Astrocyte of the spinal cord (primary cell): ENCODE results near the gene EDEM1.

ENCODE experiments used
- DNase-seq: peaks from one replicate; pipeline ENCODE4 v3.0.0; 2011; ENCODE audit warnings: low read depth, low spot score
- H3K4me3 ChIP-seq: 2 replicates; pipeline ENCODE4 v1.5.1; 2011; ENCODE audit warnings: low read depth, mild to moderate bottlenecking, low read length, moderate library complexity
- in situ Hi-C: cut with HindIII; loops from 2 replicates; pipeline ENCODE4 v1.10.0; 2017; ENCODE audit warnings: low sequenced_read_pairs
- TF ChIP-seq, protein P1 (sequence below): IDR thresholded peaks from 2 replicates; pipeline ENCODE4 v1.5.1; 2012; ENCODE audit warnings: low read depth, mild to moderate bottlenecking, low read length, inconsistent platforms

EDEM1 gene

DNA sequence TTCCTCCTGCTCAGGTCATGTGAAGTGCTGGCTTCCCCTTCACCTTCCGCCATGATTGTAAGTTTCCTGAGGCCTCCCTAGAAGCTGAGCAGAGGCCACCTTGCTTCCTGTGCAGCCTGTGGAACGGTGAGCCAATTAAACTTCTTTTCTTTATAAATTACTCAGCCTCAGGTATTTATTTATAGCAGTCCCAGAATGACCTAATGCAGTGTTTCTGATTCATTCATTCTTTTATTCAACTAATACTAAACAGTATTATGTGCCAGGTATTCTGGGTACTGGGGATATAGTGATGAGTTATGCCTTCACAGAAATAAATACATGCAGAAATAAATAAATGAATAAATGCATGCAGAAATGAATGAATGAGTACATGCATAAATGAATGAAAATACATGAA is 41.9 kb downstream of the EDEM1 start:
- in situ Hi-C loops = no loop called here
- TF ChIP-seq, protein P1, sequence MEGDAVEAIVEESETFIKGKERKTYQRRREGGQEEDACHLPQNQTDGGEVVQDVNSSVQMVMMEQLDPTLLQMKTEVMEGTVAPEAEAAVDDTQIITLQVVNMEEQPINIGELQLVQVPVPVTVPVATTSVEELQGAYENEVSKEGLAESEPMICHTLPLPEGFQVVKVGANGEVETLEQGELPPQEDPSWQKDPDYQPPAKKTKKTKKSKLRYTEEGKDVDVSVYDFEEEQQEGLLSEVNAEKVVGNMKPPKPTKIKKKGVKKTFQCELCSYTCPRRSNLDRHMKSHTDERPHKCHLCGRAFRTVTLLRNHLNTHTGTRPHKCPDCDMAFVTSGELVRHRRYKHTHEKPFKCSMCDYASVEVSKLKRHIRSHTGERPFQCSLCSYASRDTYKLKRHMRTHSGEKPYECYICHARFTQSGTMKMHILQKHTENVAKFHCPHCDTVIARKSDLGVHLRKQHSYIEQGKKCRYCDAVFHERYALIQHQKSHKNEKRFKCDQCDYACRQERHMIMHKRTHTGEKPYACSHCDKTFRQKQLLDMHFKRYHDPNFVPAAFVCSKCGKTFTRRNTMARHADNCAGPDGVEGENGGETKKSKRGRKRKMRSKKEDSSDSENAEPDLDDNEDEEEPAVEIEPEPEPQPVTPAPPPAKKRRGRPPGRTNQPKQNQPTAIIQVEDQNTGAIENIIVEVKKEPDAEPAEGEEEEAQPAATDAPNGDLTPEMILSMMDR = no peak
- H3K4me3 ChIP-seq = no peak overlapping the region
- no peak for DNase-seq

DNA sequence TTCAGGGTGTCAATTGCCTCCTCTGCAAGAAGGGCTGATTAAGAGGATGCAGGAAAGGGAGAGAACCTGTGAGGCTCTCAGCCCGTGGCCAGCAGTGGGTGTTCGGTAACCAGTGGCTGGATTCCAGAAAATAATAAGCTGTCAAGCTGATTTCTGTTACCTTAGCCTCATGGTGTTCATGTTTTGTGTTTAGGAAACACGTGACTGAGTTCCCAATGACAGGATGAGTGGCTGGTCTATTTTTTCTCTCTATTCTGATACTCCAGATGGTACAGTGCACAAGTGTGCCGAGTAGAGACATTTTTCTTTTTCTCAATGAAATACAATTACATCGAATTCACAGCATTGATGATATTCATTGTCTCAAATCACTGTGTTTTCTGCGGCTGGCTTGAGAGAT is 43.6 kb downstream of the EDEM1 start:
- TF ChIP-seq, protein P1 = no peak
- in situ Hi-C loops = no loop called here
- no peak for DNase-seq

DNA sequence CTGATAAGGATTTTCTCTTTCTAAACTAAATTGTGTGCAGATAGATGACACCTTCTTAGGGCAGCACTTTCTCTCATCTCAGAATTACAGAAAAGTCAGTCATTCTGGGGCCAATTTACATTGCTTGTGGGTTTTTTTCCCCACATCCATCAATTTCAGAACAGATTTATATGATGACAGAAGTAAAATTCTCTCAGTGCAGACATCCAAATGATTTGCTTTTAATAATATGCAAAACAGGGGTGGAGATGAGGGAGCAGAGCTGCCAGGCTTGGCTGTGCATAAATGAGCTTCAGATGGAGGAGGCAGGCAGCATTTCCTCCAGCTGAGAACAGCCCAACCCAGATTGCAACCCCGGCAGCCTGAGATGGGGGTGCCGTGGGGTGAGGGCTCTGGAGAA is 44.0 kb downstream of the EDEM1 start:
- in situ Hi-C loops = no loop called here
- TF ChIP-seq, protein P1 = no peak
- no peak overlapping the region for H3K4me3 ChIP-seq
- no peak for DNase-seq

More for the DNA sequence above, 43.6 kb downstream of the EDEM1 start:
- H3K4me3 ChIP-seq = no peak overlapping the region

DNA sequence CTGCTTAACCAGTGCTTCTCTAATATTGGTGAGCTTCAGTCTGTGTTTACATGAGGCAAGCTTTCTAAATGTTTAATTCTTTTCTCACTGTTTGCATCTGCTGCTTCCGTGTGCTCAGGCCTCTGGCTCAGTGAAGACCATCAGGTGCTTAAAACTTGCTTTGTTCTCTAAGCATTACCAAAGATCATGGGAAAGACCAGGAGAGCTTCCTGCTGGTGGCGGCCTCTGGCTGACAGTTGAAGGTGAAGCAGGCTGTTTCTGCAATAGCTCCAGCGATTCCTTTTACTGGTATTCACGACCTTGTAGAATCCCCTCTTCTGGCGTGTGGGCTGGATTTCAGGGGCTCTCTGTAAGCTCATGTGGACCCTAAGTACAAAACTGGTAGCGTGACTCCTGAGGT is 45.1 kb downstream of the EDEM1 start:
- DNase-seq = no peak
- H3K4me3 ChIP-seq = no peak overlapping the region
- TF ChIP-seq, protein P1 = no peak
- in situ Hi-C loops = no loop called here

DNA sequence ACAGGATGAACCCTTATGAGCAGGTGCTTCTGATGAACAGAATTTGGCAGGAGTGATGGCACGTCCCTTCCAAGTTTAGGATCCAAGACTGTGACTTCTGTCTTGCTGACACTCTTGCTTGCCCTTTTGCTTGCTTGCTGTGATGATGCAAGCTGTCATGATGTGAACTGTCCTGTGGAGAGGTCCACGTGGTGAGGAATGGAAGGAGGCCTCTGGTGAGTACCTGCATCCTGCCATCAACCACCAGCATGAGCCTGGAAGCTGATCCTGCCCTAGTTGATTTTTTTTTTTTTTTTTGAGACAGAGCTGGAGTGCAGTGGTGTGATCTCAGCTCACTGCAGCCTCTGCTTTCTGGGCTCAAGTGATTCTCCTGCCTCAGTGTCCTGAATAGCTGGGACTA is 45.5 kb downstream of the EDEM1 start:
- in situ Hi-C loops = no loop called here
- no peak overlapping the region for H3K4me3 ChIP-seq
- TF ChIP-seq, protein P1 = no peak
- DNase-seq = no peak

DNA sequence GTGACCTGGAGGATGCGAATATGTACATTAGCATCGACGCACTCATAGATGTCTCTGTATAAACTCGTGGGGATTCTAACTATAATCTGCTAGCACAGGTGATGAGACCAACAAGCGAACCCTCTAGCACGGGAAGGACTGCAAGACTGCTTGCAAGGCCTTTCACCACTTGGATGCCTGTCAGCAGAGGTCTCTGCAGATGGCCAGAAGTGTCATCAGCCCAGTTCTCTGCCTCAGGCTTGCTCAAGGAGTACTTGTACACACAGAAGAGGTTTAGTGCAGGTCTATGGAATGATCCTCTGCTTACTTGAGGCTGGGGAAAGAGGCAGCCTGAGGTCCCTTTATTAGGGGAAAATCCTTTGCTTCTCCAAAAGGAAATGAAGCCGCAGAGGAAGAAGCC is 48.1 kb downstream of the EDEM1 start:
- no peak overlapping the region for H3K4me3 ChIP-seq
- no peak for DNase-seq
- TF ChIP-seq, protein P1 = no peak
- in situ Hi-C loops = no loop called here

DNA sequence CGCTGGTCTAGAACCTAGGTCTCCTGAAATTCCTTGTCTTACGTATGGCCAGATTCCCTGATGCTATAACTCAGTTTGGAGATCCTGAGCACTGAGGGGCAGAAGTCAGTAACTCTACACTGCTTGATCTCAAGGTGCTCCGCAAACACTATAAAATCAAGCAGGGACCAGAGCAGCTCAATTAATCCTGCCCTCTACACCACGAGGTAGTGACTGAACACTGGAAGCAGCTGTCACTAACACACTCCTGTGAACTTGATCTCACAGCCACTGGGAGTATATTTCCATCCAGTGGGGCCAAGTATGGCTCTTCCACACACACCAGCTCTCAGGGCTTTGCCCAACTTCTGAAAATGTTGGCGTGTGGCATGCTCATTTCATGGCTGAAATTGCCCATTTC is 51.0 kb downstream of the EDEM1 start:
- in situ Hi-C loops = no loop called here
- no peak for DNase-seq
- TF ChIP-seq, protein P1 = no peak
- H3K4me3 ChIP-seq = no peak overlapping the region
